ENCODE measurements around the gene PAPPA. TPM values are rescaled to one million over a fixed set of nuclear protein-coding genes. Genes with fewer than 3 reads are reported as not detected.

The PAPPA gene
- total RNA-seq, 4 donors from 2014 or later: 2.1 to 5.0 (median 3.7) TPM

- Histone ChIP-seq H3K36me3 (no peaks in the 10 kb centered on the region), H3K4me1 (peaks cover 9 to 23% (median 9%) of the 10 kb centered on the region in 4 donors), H3K27me3 (no peaks in the 10 kb centered on the region), H3K27ac (replicated peaks in 1 of 4) (no peak overlapping the region), H3K9me3 (no peaks in the 10 kb centered on the region), H3K4me3 (no peak overlapping the region)
- 63% methylated on average over 11 of the region's 11 CpGs for WGBS
- no peak for DNase-seq (ENCODE audit: extremely low spot score)
- TF ChIP-seq CTCF (IDR thresholded peaks at IDR 0.05) (no peak), POLR2AphosphoS5 (IDR thresholded peaks at IDR 0.05) (no peak), EP300 (IDR thresholded peaks at IDR 0.05) (no peak), POLR2A (IDR thresholded peaks at IDR 0.05; ENCODE audit: low read depth) (no peak)
- intact Hi-C loops (cut with DNase I): no loop called here
Measured at GRCh38 chr9:116323012-116323411, 169.4 kb downstream of the PAPPA start.

DNA sequence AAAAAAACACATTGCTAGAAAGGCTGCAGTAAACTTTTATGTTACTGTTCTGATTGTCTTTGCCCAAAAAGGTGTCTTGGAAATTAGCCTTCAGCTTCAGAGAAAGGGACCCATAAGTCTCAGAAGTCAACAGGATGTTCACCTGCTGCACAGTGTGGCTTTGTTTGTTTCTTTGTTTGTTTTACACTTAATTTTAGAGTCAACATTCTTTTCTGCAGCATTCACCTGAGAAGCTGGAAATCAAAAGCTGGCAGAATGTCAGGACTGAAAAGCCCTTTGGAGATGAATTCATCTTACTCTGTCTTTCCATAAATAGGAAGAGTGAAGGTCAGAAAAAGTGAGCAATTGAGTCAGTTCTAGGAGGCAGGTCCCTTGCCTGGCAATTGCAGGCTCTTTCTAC lies 170.0 kb downstream of the PAPPA start:
- DNase-seq (ENCODE audit: extremely low spot score): no peak
- H3K9me3 ChIP-seq: no peaks in the 10 kb centered on the region
- no peak overlapping the region for H3K4me3 ChIP-seq
- no peaks in the 10 kb centered on the region for H3K27me3 ChIP-seq
- H3K4me1 ChIP-seq: peaks cover 14 to 28% (median 15%) of the 10 kb centered on the region in 4 donors
- no peak overlapping the region for H3K27ac ChIP-seq (replicated peaks in 1 of 4)
- no peaks in the 10 kb centered on the region for H3K36me3 ChIP-seq
- no peak for TF ChIP-seq CTCF (IDR thresholded peaks at IDR 0.05)
- intact Hi-C loops (cut with DNase I): no loop called here

DNA sequence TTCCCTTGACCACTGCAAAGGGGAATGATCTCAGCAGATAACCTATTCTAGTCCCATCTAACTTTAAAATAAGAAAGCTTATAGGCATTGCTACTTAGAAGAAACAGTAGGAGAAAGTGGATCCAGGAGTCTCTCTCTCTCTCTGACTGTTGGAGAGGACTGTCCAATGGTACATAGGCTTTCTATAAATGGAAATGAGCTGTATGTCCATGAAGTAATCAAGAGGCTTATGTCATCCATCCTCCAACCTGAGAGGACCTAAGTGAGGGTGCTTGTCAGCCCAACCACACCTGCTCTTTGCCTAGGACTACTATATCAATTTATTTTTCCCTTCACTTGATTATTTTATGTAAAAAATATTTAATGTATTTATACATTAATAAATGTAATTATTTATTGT lies 172.3 kb downstream of the PAPPA start:
- no peak overlapping the region for H3K4me3 ChIP-seq
- peaks cover 11 to 15% (median 13%) of the 10 kb centered on the region in 4 donors for H3K4me1 ChIP-seq
- H3K9me3 ChIP-seq: no peaks in the 10 kb centered on the region
- intact Hi-C loops (cut with DNase I): no loop called here
- TF ChIP-seq CTCF (IDR thresholded peaks at IDR 0.05) (no peak), EP300 (IDR thresholded peaks at IDR 0.05) (no peak), POLR2A (IDR thresholded peaks at IDR 0.05; ENCODE audit: low read depth) (no peak), POLR2AphosphoS5 (IDR thresholded peaks at IDR 0.05) (no peak)
- H3K36me3 ChIP-seq: no peaks in the 10 kb centered on the region
- H3K27me3 ChIP-seq: no peaks in the 10 kb centered on the region
- DNase-seq (ENCODE audit: extremely low spot score): no peak
- no peak overlapping the region for H3K27ac ChIP-seq (replicated peaks in 1 of 4)

- TF ChIP-seq EP300 (IDR thresholded peaks at IDR 0.05): no peak
- TF ChIP-seq POLR2A (IDR thresholded peaks at IDR 0.05; ENCODE audit: low read depth): no peak
- no peak for TF ChIP-seq POLR2AphosphoS5 (IDR thresholded peaks at IDR 0.05)
- no peak for TF ChIP-seq CTCF (IDR thresholded peaks at IDR 0.05)
- Histone ChIP-seq H3K4me3 (no peak overlapping the region), H3K9me3 (no peaks in the 10 kb centered on the region), H3K4me1 (peaks cover 11 to 15% (median 13%) of the 10 kb centered on the region in 4 donors), H3K27me3 (no peaks in the 10 kb centered on the region), H3K27ac (replicated peaks in 1 of 4) (no peak overlapping the region), H3K36me3 (no peaks in the 10 kb centered on the region)
- DNase-seq (ENCODE audit: extremely low spot score): no peak
- WGBS: 21% methylated on average over 4 of the region's 4 CpGs
- intact Hi-C loops (cut with DNase I): no loop called here
Measured at GRCh38 chr9:116327701-116328405, 174.3 kb downstream of the PAPPA start.

GRCh38 chr9:116329470-116329869 lies 175.9 kb downstream of the PAPPA start:
- Histone ChIP-seq H3K4me1 (peaks cover 11 to 15% (median 13%) of the 10 kb centered on the region in 4 donors), H3K27me3 (peaks cover 0 to 3% (median 0%) of the 10 kb centered on the region in 4 donors), H3K36me3 (no peaks in the 10 kb centered on the region), H3K9me3 (no peaks in the 10 kb centered on the region), H3K27ac (replicated peaks in 1 of 4) (no peak overlapping the region), H3K4me3 (no peak overlapping the region)
- intact Hi-C loops (cut with DNase I): no loop called here
- DNase-seq (ENCODE audit: extremely low spot score): no peak
- 84% methylated on average over 4 of the region's 4 CpGs for WGBS
- no peak for TF ChIP-seq EP300 (IDR thresholded peaks at IDR 0.05)
- no peak for TF ChIP-seq CTCF (IDR thresholded peaks at IDR 0.05)

Measured in esophagus muscularis mucosa (tissue), 4 donors.